Measurements from ENCODE around the gene PRADC1.

DNA sequence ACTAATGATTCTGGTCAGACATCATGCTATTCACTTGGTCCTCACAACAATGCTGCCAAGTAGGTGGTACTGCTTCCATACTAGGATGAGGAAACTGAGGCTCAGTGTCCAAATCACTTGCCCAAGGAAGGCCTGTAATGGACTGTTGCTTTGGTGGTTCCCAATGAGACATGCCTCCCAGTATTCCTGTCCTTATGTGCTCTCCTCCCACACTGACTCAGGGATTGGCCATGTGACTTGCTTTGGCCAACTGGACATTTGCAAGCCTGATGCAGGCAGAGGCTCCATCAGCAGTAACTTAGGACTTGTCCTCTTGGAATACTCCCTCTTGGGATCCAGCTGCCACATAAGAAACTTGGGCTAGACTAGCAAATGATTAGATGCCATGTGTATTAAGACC is 48.2 kb upstream of the PRADC1 start:
- TF ChIP-seq, protein P1, sequence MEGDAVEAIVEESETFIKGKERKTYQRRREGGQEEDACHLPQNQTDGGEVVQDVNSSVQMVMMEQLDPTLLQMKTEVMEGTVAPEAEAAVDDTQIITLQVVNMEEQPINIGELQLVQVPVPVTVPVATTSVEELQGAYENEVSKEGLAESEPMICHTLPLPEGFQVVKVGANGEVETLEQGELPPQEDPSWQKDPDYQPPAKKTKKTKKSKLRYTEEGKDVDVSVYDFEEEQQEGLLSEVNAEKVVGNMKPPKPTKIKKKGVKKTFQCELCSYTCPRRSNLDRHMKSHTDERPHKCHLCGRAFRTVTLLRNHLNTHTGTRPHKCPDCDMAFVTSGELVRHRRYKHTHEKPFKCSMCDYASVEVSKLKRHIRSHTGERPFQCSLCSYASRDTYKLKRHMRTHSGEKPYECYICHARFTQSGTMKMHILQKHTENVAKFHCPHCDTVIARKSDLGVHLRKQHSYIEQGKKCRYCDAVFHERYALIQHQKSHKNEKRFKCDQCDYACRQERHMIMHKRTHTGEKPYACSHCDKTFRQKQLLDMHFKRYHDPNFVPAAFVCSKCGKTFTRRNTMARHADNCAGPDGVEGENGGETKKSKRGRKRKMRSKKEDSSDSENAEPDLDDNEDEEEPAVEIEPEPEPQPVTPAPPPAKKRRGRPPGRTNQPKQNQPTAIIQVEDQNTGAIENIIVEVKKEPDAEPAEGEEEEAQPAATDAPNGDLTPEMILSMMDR (IDR thresholded peaks at IDR 0.05): no peak
- no peak for TF ChIP-seq EZH2 (IDR thresholded peaks at IDR 0.05; ENCODE audit: borderline replicate concordance, insufficient read depth, low read depth, low read length, poor library complexity, severe bottlenecking)

All from B cell (primary cell).